GM18858 (cell line): ENCODE results near the gene IGF2R.
"Not testable (repeated sequence)": the region's sequence is repeated elsewhere in the genome, so short reads cannot be mapped to it uniquely, and the experiment has no call there.

Experiments
- ATAC-seq: cut with Tn5 transposase; IDR thresholded peaks from one replicate; pipeline ENCODE4 v1.9.1; 2021; ENCODE audit not compliant: unreplicated experiment

The IGF2R gene

GRCh38 chr6:160116411-160116810 lies 147.5 kb downstream of the IGF2R start:
- no peak for ATAC-seq

GRCh38 chr6:160117137-160117536 lies 148.3 kb downstream of the IGF2R start:
- no peak for ATAC-seq

GRCh38 chr6:160118620-160119229 lies 149.8 kb downstream of the IGF2R start:
- no peak for ATAC-seq

GRCh38 chr6:160120087-160120486 lies 151.2 kb downstream of the IGF2R start:
- no peak for ATAC-seq

GRCh38 chr6:160121558-160121957 lies 152.7 kb downstream of the IGF2R start, which contains the start of gene SLC22A1:
Gene SLC22A1 (plus strand): TSS chr6:160121815. CDS start chr6:160121936, 121 bp downstream.
- no peak for ATAC-seq

GRCh38 chr6:160121981-160122380 lies 153.1 kb downstream of the IGF2R start:
- ATAC-seq = no peak

GRCh38 chr6:160122744-160123143 lies 153.9 kb downstream of the IGF2R start:
- no peak for ATAC-seq

GRCh38 chr6:160124007-160124406 lies 155.1 kb downstream of the IGF2R start:
- no peak for ATAC-seq

GRCh38 chr6:160124605-160125004 lies 155.7 kb downstream of the IGF2R start:
- no peak for ATAC-seq

GRCh38 chr6:160125105-160125504 lies 156.2 kb downstream of the IGF2R start:
- ATAC-seq = not testable (repeated sequence)

GRCh38 chr6:160127270-160128124 lies 158.6 kb downstream of the IGF2R start:
- ATAC-seq = no peak

GRCh38 chr6:160128125-160128683 lies 159.3 kb downstream of the IGF2R start:
- ATAC-seq = no peak

GRCh38 chr6:160128879-160129516 lies 160.1 kb downstream of the IGF2R start:
- ATAC-seq = no peak

GRCh38 chr6:160129881-160130615 lies 161.2 kb downstream of the IGF2R start:
- ATAC-seq = no peak

GRCh38 chr6:160130729-160131484 lies 162.0 kb downstream of the IGF2R start:
- no peak for ATAC-seq

- no peak for ATAC-seq
These were observed 162.9 kb downstream of the IGF2R start for GRCh38 chr6:160131636-160132296.

GRCh38 chr6:160132297-160132637 lies 163.4 kb downstream of the IGF2R start:
- ATAC-seq = no peak

- ATAC-seq = no peak
These were observed 164.0 kb downstream of the IGF2R start for GRCh38 chr6:160132776-160133338.
